Fibroblast of skin of right quadriceps (primary cell): ENCODE data around the gene TCF19.
"Not testable (repeated sequence)": the region's sequence is repeated elsewhere in the genome, so short reads cannot be mapped to it uniquely, and the experiment has no call there.

Experiments
- DNase-seq: peaks from one replicate; pipeline ENCODE4 v3.0.0-alpha.2; 2013

TCF19 gene

GRCh38 chr6:31162463-31163165 is 4.2 kb downstream of the TCF19 start:
- DNase-seq: no peak

DNA sequence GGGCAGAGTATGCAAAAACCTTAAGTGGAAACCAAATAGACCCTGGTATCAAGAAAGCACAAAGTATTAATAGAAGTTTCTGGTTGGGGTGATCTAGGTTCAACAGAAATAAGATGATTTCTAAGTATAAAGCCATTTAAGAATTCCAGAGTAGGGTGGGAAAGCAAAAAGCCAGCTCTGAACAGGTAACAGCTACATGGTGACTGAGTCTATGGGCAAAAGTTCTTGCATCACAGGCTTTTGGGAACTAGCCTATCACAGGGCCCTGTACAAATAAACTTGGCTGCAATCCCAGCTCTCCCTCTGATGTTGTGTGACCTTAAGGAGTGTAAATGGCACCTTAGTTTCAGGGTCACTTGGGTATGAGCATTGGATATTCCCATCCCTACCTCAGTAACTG is 5.5 kb downstream of the TCF19 start:
- DNase-seq: no peak

GRCh38 chr6:31164475-31165063 is 6.2 kb downstream of the TCF19 start:
- not testable (repeated sequence) for DNase-seq

GRCh38 chr6:31165064-31165832 is 6.9 kb downstream of the TCF19 start:
- not testable (repeated sequence) for DNase-seq

DNA sequence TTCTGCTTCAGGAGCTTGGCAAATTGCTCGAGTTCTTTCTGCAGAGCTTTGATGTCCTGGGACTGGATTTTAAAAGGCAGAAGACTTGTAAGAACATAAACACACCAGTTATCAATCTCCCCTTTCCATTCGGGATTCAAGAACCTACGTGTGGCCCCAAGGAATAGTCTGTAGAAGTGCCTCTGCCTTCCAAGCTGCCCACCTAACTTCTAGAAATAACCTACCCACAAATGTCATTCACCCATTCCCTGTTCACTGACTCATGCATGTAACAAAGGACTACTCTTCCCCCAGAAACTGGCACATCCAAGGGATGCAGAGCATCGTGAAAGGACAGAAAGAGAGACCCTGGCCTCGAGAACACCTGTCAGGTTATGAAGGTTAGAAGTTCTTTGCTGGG is 7.6 kb downstream of the TCF19 start:
- DNase-seq: no peak

DNA sequence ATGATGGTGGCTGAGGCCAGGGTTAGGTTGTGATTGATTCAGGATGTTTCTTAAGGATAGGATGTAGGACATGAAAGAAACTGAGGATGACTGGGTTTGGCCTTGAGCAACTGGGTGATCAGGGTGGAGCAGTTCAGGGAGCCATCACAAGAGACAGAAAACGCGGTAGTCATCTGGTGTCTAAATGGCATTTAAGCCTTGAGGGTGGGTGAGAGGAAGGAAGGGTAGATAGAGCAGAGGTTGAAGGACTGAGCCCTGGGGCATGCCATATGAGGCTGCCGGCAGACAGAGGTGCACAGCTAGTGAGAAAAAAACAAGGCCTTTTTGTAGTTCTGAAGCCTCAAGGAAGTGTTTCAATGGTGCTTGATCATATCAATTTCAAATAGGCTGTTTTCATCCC is 10.2 kb downstream of the TCF19 start:
- no peak for DNase-seq

DNA sequence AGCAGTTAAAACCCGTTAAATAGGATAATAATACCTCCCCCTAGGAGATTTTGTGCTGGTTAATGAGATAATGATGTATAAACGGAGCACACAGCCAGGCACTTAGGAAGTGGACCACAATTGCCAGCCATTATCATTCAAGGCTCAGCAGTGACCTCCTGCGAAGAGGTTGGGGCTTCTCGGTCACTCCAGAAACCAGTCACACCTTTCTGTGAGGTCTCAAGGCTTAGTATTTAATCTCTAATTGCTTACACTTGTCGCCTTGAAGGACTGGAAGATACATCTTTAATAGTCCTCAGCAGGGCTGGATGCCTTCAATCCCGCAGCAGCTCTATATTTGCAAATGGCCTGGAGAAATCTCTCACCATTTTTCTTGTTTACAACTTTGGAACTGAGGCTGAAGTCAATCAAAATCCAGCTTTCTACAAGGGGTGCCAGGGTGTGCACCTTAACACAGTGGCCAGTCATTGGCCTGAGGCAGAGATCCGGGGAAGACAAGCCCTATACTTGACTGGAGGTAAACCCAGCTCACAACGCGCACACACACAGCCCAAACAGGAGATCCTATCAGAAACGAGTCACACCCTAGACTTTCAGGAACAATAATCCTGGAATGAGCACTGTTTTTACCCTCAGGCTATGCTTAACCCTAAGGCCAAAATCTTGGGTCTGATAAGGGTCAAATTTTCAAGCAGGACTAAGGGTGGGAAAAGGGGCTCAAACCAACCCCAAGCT is 10.9 kb downstream of the TCF19 start:
- DNase-seq: no peak

DNA sequence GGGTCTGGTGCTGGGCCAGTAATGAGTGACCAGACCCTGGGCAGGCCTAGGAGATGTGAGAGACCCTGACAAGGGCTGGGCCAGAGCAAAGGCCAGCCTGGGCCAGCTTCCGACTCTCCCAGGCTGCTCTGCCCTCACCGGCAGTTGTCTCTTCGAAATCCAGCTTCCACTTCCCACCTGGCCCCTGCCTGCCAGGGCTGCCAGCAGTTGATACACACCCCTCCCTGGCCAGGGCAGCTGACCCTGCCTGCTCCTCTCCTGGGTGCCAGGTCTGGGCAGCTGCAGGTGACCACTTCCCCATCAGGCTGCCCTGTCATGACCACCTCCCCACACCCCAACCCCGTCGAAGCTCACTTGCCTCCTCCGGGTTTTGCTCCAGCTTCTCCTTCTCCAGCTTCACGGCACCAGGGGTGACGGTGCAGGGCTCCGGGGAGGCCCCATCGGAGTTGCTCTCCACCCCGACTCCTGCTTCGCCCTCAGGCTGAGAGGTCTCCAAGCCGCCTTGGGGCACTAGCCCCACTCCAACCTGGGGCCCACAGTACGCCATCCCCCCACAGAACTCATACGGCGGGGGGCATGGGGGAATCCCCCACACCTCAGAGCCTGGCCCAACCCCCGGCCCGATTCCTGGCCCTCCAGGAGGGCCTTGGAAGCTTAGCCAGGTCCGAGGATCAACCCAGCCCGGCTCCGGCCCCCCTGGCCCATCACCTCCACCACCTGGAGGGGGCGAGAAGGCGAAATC is 11.6 kb downstream of the TCF19 start:
- not testable (repeated sequence) for DNase-seq

GRCh38 chr6:31170600-31170881 is 12.2 kb downstream of the TCF19 start, which contains the start of gene POU5F1:
Gene POU5F1 (minus strand): TSS chr6:31170682. CDS start chr6:31170620, 62 bp downstream.
- DNase-seq: no peak

GRCh38 chr6:31170987-31171671 is 12.7 kb downstream of the TCF19 start:
- no peak for DNase-seq

DNA sequence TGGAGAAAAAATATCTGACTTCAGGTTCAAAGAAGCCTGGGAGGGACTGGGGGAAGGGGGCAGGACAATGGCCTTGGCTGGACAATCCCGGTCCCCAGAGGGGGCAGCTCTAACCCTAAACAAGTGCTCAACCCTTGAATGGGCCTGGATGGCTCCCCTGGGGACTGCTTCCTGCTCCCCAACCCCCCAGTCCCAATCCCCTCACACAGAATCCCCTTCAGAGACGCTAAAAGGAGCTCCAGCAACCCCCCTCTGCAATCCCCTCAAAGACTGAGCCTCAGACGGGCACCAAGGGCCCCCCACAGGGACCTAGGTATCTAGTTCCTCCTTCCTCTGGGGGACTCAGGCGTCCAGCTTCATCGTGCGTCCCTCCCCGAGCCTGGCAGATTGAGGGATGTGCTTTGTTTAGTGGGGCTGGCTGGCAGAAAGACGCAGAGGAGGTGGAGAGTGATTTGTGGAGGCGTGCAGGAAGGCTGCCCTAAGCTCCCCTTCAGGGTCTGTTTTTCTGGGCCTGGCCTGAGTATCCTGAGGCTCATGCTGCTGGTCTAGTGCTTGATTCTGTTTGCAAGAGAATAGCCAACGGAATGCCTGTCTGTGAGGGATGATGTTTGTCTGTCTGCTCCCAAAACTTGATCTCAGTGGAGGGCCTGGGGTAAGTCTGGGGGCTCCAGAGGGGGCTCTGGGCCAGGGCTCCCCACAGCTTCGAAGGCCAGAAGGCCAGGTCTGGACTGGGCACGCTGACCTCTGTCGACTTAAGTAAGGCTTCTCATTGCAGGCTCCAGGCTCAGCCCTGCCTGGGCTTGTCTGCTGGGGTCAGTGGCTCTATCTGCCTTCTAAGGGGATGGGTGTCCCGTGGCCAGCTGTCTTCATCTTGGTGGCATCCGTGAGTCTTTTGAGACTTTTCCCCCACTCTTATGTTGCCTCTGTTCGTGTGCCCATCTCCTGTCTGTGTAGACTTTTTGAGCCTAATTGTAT is 13.8 kb downstream of the TCF19 start:
- no peak for DNase-seq

DNA sequence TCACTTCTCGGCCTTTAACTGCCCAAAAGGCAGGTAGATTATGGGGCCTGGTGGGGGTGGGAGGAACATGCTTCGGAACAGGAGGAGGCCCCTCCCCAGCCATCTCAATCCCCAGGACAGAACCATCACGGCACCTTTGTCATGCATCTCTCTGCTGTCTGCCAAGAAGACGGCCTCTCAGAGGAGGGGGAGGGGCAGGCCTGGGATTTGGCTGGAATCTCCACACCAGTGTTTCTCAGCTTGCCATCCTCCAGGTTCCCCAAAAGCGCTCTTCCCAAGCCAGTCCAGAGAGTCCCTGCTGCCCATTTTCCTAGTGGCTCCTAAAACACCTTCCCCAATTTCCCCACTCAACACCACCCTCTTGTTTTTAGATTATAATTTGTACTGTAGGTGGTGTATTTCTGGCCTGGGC is 14.6 kb downstream of the TCF19 start:
- no peak for DNase-seq

GRCh38 chr6:31173406-31173805 is 15.0 kb downstream of the TCF19 start:
- no peak for DNase-seq

GRCh38 chr6:31174378-31174777 is 16.0 kb downstream of the TCF19 start:
- no peak for DNase-seq

- DNase-seq: peak; percentile 78
Observed at GRCh38 chr6:31175971-31176370, 17.6 kb downstream of the TCF19 start.

- DNase-seq: peak; percentile 22
Observed at GRCh38 chr6:31178143-31179041, 20.0 kb downstream of the TCF19 start.

DNA sequence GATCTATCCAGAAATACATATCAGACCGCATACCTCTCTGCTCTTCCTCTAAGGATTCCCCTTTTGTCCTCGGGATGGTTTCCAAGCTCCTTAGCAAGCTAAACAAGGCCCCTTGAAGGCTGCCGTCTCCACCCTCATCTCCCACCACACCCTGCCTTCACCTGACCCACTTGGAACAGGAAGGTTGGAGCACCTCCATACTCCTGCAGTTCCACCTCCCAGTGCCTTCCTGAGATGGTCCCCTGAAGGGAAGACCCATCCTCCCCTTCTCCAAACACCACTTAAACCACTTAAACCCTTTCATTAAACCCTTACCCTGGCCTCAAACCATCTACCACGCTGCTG is 20.6 kb downstream of the TCF19 start:
- DNase-seq: no peak

- no peak for DNase-seq
Observed at GRCh38 chr6:31179896-31180295, 21.5 kb downstream of the TCF19 start.

GRCh38 chr6:31180500-31180899 is 22.1 kb downstream of the TCF19 start:
- DNase-seq: peak; percentile 72

GRCh38 chr6:31183287-31183686 is 24.9 kb downstream of the TCF19 start:
- DNase-seq: not testable (repeated sequence)
